ENCODE data around the gene MTMR11. TPM values are rescaled to one million over a fixed set of nuclear protein-coding genes. Genes with fewer than 3 reads are reported as not detected.
"Not testable (repeated sequence)": the region's sequence is repeated elsewhere in the genome, so short reads cannot be mapped to it uniquely, and the experiment has no call there.

The MTMR11 gene
- total and polyA plus RNA-seq, 12 donors = 0.95 to 5.3 (median 2.5) TPM

- peaks cover 0 to 35% (median 25%) of the 10 kb centered on the region in 9 donors for H3K4me1 ChIP-seq
- peak overlapping the region; percentile 55 to 95 (median 69) for H3K4me3 ChIP-seq
- H3K27ac ChIP-seq = peak overlapping the region; percentile 89 to 100 (median 98)
- 0% methylated on average over 46 of the region's 46 CpGs for WGBS, 2 donors
- ATAC-seq (peak; percentile 69 to 80 (median 78)), DNase-seq (peak; percentile 66 to 92)
- H3K27me3 ChIP-seq = no peaks in the 10 kb centered on the region
- H3K9me3 ChIP-seq = no peaks in the 10 kb centered on the region
- no peaks in the 10 kb centered on the region for H3K36me3 ChIP-seq
- intact Hi-C loops (cut with DNase I) = loop anchor here in 2 of 10 donors (2.0 kb wide), 2 partner anchors 39 to 51 kb away; partner anchors contain the start of gene SF3B4 (in 1 of the 2)
- TF ChIP-seq CTCF (IDR thresholded peaks at IDR 0.05) = peak in 2 of 9 donors; percentile 4 to 14
Measured at GRCh38 chr1:149887456-149888246, 49.0 kb downstream of the MTMR11 start.

- H3K9me3 ChIP-seq; DNase-seq; H3K27me3 ChIP-seq; ATAC-seq; H3K36me3 ChIP-seq; intact Hi-C loops (cut with DNase I): not testable (repeated sequence)
- Histone ChIP-seq H3K27ac (peak overlapping the region; percentile 89 to 100 (median 98)), H3K4me3 (peak overlapping the region; percentile 55 to 95 (median 69)), H3K4me1 (peaks cover 0 to 35% (median 29%) of the 10 kb centered on the region in 9 donors)
- 0 to 1% methylated on average over 7 to 11 of the region's 13 CpGs for WGBS, 2 donors
Measured at GRCh38 chr1:149887196-149887455, 49.6 kb downstream of the MTMR11 start.

- WGBS, 2 donors = 0 to 1% methylated on average over 62 of the region's 62 CpGs
Measured at GRCh38 chr1:149886396-149887195, 50.1 kb downstream of the MTMR11 start.

GRCh38 chr1:149886121-149886395, 50.6 kb downstream of the MTMR11 start:
- intact Hi-C loops (cut with DNase I) = not testable (repeated sequence)
- DNase-seq (peak in 1 of 2 donors; percentile 23), ATAC-seq (peak in 7 of 8 donors; percentile 0 to 12 (median 0))

More at GRCh38 chr1:149886396-149887195, 50.1 kb downstream of the MTMR11 start:
- Histone ChIP-seq H3K27ac (peak overlapping the region; percentile 89 to 100 (median 98)), H3K9me3 (no peaks in the 10 kb centered on the region), H3K27me3 (no peaks in the 10 kb centered on the region), H3K4me3 (peak overlapping the region; percentile 55 to 95 (median 72)), H3K4me1 (peaks cover 0 to 35% (median 30%) of the 10 kb centered on the region in 9 donors), H3K36me3 (no peaks in the 10 kb centered on the region)
- intact Hi-C loops (cut with DNase I) = no loop called here
- no peak for TF ChIP-seq CTCF (IDR thresholded peaks at IDR 0.05)
- peak; percentile 83 to 91 (median 88) for ATAC-seq
- peak; percentile 72 to 95 for DNase-seq

GRCh38 chr1:149885339-149886120, 51.1 kb downstream of the MTMR11 start:
- peak overlapping the region; percentile 55 to 95 (median 72) for H3K4me3 ChIP-seq
- no peaks in the 10 kb centered on the region for H3K27me3 ChIP-seq
- H3K36me3 ChIP-seq = no peaks in the 10 kb centered on the region
- H3K27ac ChIP-seq = peak overlapping the region; percentile 89 to 100 (median 98)
- peak; percentile 84 to 87 for DNase-seq
- no peaks in the 10 kb centered on the region for H3K9me3 ChIP-seq
- peak in 4 of 9 donors; percentile 14 to 32 (median 21) for TF ChIP-seq CTCF (IDR thresholded peaks at IDR 0.05)
- 0% methylated on average over 36 of the region's 36 CpGs for WGBS, 2 donors
- peaks cover 0 to 35% (median 30%) of the 10 kb centered on the region in 9 donors for H3K4me1 ChIP-seq
- peak; percentile 51 to 75 (median 70) for ATAC-seq
- intact Hi-C loops (cut with DNase I) = no loop called here

More at GRCh38 chr1:149886121-149886395, 50.6 kb downstream of the MTMR11 start:
- not testable (repeated sequence) for H3K36me3 ChIP-seq, H3K27me3 ChIP-seq, H3K9me3 ChIP-seq
- 0 to 1% methylated on average over 19 of the region's 19 CpGs for WGBS, 2 donors
- Histone ChIP-seq H3K4me1 (peaks cover 0 to 35% (median 30%) of the 10 kb centered on the region in 9 donors), H3K4me3 (peak overlapping the region; percentile 55 to 95 (median 72)), H3K27ac (peak overlapping the region; percentile 89 to 100 (median 98))
